T-helper 17 cell (primary cell): Measurements from ENCODE around the gene TNFSF8. TPM values are rescaled to one million over a fixed set of nuclear protein-coding genes. Genes with fewer than 3 reads are reported as not detected.

Experiments
- ATAC-seq: fragments of 150-1000 bp; cut with Tn5 transposase; 2 replicates; pipeline ENCODE4 v1.10.0; 2021; ENCODE audit warnings: mild to moderate bottlenecking, moderate library complexity
- DNase-seq, 3 donors: peaks; one replicate each; pipeline versions ENCODE4 v3.0.0 to v3.0.0-alpha.2; 2020 to 2021
- H3K9me3 ChIP-seq: one replicate; pipeline ENCODE4 v1.7.0; 2013; ENCODE audit warnings: low read length, mild to moderate bottlenecking; ENCODE audit not compliant: control insufficient read depth, poor library complexity, severe bottlenecking
- H3K27ac Mint-ChIP-seq: one replicate; pipeline ENCODE4 v1.8.0; 2022; ENCODE audit warnings: mild to moderate bottlenecking, moderate library complexity, mixed read lengths
- H3K27me3 Mint-ChIP-seq: one replicate; pipeline ENCODE4 v1.8.0; 2022; ENCODE audit warnings: mixed read lengths
- H3K36me3 Mint-ChIP-seq: one replicate; pipeline ENCODE4 v1.8.0; 2022; ENCODE audit warnings: low read depth, mixed read lengths
- H3K4me1 Mint-ChIP-seq: one replicate; pipeline ENCODE4 v1.8.0; 2022; ENCODE audit warnings: mild to moderate bottlenecking, mixed read lengths
- H3K4me3 Mint-ChIP-seq: one replicate; pipeline ENCODE4 v1.8.0; 2022; ENCODE audit warnings: mild to moderate bottlenecking, moderate library complexity, mixed read lengths
- total RNA-seq, 4 donors: library from RNA in 2 of 4; stranded (reverse) in 2 of 4; gene quantifications; one replicate each; pipeline ENCODE4 v1.2.3 and lab custom pipeline; 2022 to 2026

TNFSF8 gene
- total RNA-seq, 2 donors from 2014 or later = 45.7 to 47.6 TPM

GRCh38 chr9:114953046-114953445 is 22.7 kb upstream of the TNFSF8 start:
- H3K27me3 Mint-ChIP-seq = peaks cover 18% of the 10 kb centered on the region
- no peak for ATAC-seq
- DNase-seq = no peak

GRCh38 chr9:114950761-114951160 is 20.4 kb upstream of the TNFSF8 start:
- no peaks in the 10 kb centered on the region for H3K9me3 ChIP-seq
- DNase-seq = no peak
- H3K4me1 Mint-ChIP-seq = peaks cover 7% of the 10 kb centered on the region
- ATAC-seq = no peak
- peaks cover 16% of the 10 kb centered on the region for H3K27me3 Mint-ChIP-seq
- H3K4me3 Mint-ChIP-seq = no peak overlapping the region
- no peaks in the 10 kb centered on the region for H3K36me3 Mint-ChIP-seq
- no peak overlapping the region for H3K27ac Mint-ChIP-seq

More at GRCh38 chr9:114953046-114953445, 22.7 kb upstream of the TNFSF8 start:
- Mint-ChIP-seq H3K36me3 (no peaks in the 10 kb centered on the region), H3K4me1 (peaks cover 9% of the 10 kb centered on the region), H3K27ac (no peak overlapping the region), H3K4me3 (no peak overlapping the region)
- no peaks in the 10 kb centered on the region for H3K9me3 ChIP-seq

- Mint-ChIP-seq H3K4me1 (peaks cover 7% of the 10 kb centered on the region), H3K27me3 (peaks cover 11% of the 10 kb centered on the region), H3K27ac (no peak overlapping the region), H3K36me3 (peaks cover 5% of the 10 kb centered on the region), H3K4me3 (no peak overlapping the region)
- H3K9me3 ChIP-seq = no peaks in the 10 kb centered on the region
- no peak for ATAC-seq
- DNase-seq = no peak
These were observed 16.7 kb upstream of the TNFSF8 start for GRCh38 chr9:114947058-114947457.

GRCh38 chr9:114945616-114946412 is 15.4 kb upstream of the TNFSF8 start:
- ATAC-seq = no peak

GRCh38 chr9:114941376-114941775 is 11.0 kb upstream of the TNFSF8 start:
- H3K36me3 Mint-ChIP-seq = peaks cover 5% of the 10 kb centered on the region
- no peaks in the 10 kb centered on the region for H3K9me3 ChIP-seq
- no peak overlapping the region for H3K4me3 Mint-ChIP-seq
- DNase-seq = no peak
- H3K4me1 Mint-ChIP-seq = peaks cover 23% of the 10 kb centered on the region
- H3K27me3 Mint-ChIP-seq = no peaks in the 10 kb centered on the region
- ATAC-seq = no peak
- no peak overlapping the region for H3K27ac Mint-ChIP-seq

More at GRCh38 chr9:114945616-114946412, 15.4 kb upstream of the TNFSF8 start:
- DNase-seq = no peak
- no peaks in the 10 kb centered on the region for H3K9me3 ChIP-seq
- peaks cover under 1% of the 10 kb centered on the region for H3K27me3 Mint-ChIP-seq
- no peak overlapping the region for H3K27ac Mint-ChIP-seq
- H3K4me3 Mint-ChIP-seq = peak overlapping the region; percentile 32
- peaks cover 5% of the 10 kb centered on the region for H3K36me3 Mint-ChIP-seq
- peaks cover 7% of the 10 kb centered on the region for H3K4me1 Mint-ChIP-seq

- H3K9me3 ChIP-seq = no peaks in the 10 kb centered on the region
- Mint-ChIP-seq H3K4me1 (peaks cover 26% of the 10 kb centered on the region), H3K27me3 (no peaks in the 10 kb centered on the region), H3K36me3 (peaks cover 2% of the 10 kb centered on the region), H3K4me3 (peak overlapping the region; percentile 56), H3K27ac (peak overlapping the region; percentile 90)
- ATAC-seq (peak; percentile 35), DNase-seq (no peak)
These were observed 8.5 kb upstream of the TNFSF8 start for GRCh38 chr9:114938687-114939575.

GRCh38 chr9:114937516-114937915 is 7.1 kb upstream of the TNFSF8 start:
- Mint-ChIP-seq H3K4me1 (peaks cover 28% of the 10 kb centered on the region), H3K36me3 (no peaks in the 10 kb centered on the region), H3K4me3 (no peak overlapping the region), H3K27me3 (no peaks in the 10 kb centered on the region), H3K27ac (no peak overlapping the region)
- H3K9me3 ChIP-seq = no peaks in the 10 kb centered on the region
- ATAC-seq (no peak), DNase-seq (no peak)

- H3K4me3 Mint-ChIP-seq = no peak overlapping the region
- H3K27me3 Mint-ChIP-seq = no peaks in the 10 kb centered on the region
- DNase-seq (no peak), ATAC-seq (no peak)
- no peaks in the 10 kb centered on the region for H3K36me3 Mint-ChIP-seq
- no peaks in the 10 kb centered on the region for H3K9me3 ChIP-seq
- no peak overlapping the region for H3K27ac Mint-ChIP-seq
- H3K4me1 Mint-ChIP-seq = peaks cover 30% of the 10 kb centered on the region
These were observed 6.2 kb upstream of the TNFSF8 start for GRCh38 chr9:114936581-114936980.

- peak overlapping the region; percentile 47 for H3K27ac Mint-ChIP-seq
- H3K9me3 ChIP-seq = no peaks in the 10 kb centered on the region
- peaks cover 5% of the 10 kb centered on the region for H3K36me3 Mint-ChIP-seq
- H3K27me3 Mint-ChIP-seq = no peaks in the 10 kb centered on the region
- ATAC-seq (no peak), DNase-seq (no peak)
- no peak overlapping the region for H3K4me3 Mint-ChIP-seq
- peaks cover 41% of the 10 kb centered on the region for H3K4me1 Mint-ChIP-seq
These were observed 4.7 kb upstream of the TNFSF8 start for GRCh38 chr9:114935119-114935518.

GRCh38 chr9:114932502-114932901 is 2.1 kb upstream of the TNFSF8 start:
- H3K9me3 ChIP-seq = no peaks in the 10 kb centered on the region
- Mint-ChIP-seq H3K36me3 (peaks cover 9% of the 10 kb centered on the region), H3K4me1 (peaks cover 36% of the 10 kb centered on the region), H3K27ac (no peak overlapping the region), H3K4me3 (no peak overlapping the region), H3K27me3 (no peaks in the 10 kb centered on the region)
- ATAC-seq (no peak), DNase-seq (no peak)

GRCh38 chr9:114931407-114931806 is 1.0 kb upstream of the TNFSF8 start:
- Mint-ChIP-seq H3K36me3 (peaks cover 11% of the 10 kb centered on the region), H3K4me3 (peak overlapping the region; percentile 97), H3K4me1 (peaks cover 43% of the 10 kb centered on the region), H3K27ac (peak overlapping the region; percentile 100), H3K27me3 (no peaks in the 10 kb centered on the region)
- no peak for ATAC-seq
- no peak for DNase-seq
- H3K9me3 ChIP-seq = no peaks in the 10 kb centered on the region

- no peaks in the 10 kb centered on the region for H3K9me3 ChIP-seq
- DNase-seq = no peak
- peaks cover 11% of the 10 kb centered on the region for H3K36me3 Mint-ChIP-seq
- H3K27me3 Mint-ChIP-seq = no peaks in the 10 kb centered on the region
- H3K4me1 Mint-ChIP-seq = peaks cover 55% of the 10 kb centered on the region
- peak overlapping the region; percentile 100 for H3K27ac Mint-ChIP-seq
- peak overlapping the region; percentile 97 for H3K4me3 Mint-ChIP-seq
- peak; percentile 65 for ATAC-seq
These were observed 1.2 kb downstream of the TNFSF8 start for GRCh38 chr9:114929201-114929600.

GRCh38 chr9:114928671-114929070 is 1.7 kb downstream of the TNFSF8 start:
- Mint-ChIP-seq H3K36me3 (peaks cover 11% of the 10 kb centered on the region), H3K27ac (peak overlapping the region; percentile 100), H3K4me1 (peaks cover 58% of the 10 kb centered on the region), H3K27me3 (no peaks in the 10 kb centered on the region), H3K4me3 (peak overlapping the region; percentile 97)
- DNase-seq (no peak), ATAC-seq (peak; percentile 5)
- no peaks in the 10 kb centered on the region for H3K9me3 ChIP-seq
